ENCODE measurements around the gene TLR8.

DNA sequence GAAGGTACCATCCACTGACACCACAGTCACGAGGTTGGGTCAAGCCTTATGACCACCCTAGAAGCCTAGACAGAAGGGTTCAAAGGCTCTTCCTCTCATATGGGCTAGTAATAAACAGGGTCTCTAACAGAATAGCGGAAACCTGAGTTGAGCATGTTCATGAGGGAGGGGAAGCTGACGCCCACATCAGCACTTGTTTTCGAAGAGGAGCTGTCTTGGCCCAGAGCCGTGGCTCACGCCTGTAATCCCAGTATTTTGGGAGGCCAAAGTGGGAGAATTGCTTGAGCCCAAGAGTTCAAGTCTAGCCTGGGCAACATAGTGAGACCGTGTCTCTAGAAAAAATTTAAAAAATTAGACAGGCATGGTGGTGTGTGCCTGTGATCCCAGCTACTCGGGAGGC is 47.0 kb downstream of the TLR8 start:
- TF ChIP-seq CTCF (IDR thresholded peaks at IDR 0.05; ENCODE audit: insufficient read depth, low read depth, low read length) = no peak
- TF ChIP-seq EZH2 (IDR thresholded peaks at IDR 0.05; ENCODE audit: insufficient read depth, low read length) = no peak

All from astrocyte (in vitro differentiated cells and primary cell).